Stimulated activated CD4-positive, alpha-beta T cell treated with anti-CD3 and anti-CD28 coated beads, Interleukin-12 subunit alpha, Interleukin-12 subunit beta, amount 100 ng/mL, for 48 hours (primary cell): ENCODE data around the gene COQ6.
"Not testable (repeated sequence)": the region's sequence is repeated elsewhere in the genome, so short reads cannot be mapped to it uniquely, and the experiment has no call there.

Experiments used
- DNase-seq, 3 donors: peaks; one replicate each; pipeline ENCODE4 v3.0.0-alpha.2; 2020; ENCODE audit warnings: low read depth in 2 of 3, low spot score in 1 of 3

COQ6 gene

GRCh38 chr14:73977896-73978295 is 27.8 kb downstream of the COQ6 start:
- DNase-seq = no peak

DNA sequence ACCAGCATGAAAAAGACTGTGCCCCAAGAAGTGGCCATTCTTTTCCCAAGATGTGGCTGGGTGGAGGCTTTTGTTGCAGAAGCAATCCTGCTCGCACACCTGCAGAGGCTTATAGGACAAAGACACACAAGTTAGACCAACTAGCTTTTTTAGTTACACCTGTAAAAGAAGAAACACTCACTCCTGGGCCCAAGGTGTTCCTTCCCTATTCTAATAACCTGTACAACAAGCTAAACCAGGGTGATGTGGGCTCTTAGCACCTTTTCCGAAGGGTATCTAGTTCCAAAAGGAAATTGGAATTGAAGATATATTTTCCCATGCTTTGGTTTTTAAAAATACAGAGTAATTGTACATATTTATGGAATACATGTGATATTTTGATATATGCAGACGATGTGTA is 38.0 kb downstream of the COQ6 start:
- no peak for DNase-seq

DNA sequence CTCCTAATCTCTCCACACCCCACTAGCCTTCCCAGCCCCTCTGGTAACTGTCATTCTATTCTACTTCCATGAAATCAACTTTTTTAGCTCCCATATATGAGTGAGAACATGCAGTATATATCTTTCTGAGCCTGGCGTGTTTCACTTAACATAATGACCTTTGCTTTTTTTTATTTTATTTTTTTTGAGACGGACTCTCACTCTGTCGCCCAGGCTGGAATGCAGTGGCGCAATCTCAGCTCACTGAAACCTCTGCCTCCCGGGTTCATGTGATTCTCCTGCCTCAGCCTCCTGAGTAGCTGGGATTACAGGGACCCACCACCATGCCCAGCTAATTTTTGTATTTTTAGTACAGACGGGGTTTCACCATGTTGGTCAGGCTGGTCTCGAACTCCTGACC is 38.6 kb downstream of the COQ6 start:
- DNase-seq = not testable (repeated sequence)

DNA sequence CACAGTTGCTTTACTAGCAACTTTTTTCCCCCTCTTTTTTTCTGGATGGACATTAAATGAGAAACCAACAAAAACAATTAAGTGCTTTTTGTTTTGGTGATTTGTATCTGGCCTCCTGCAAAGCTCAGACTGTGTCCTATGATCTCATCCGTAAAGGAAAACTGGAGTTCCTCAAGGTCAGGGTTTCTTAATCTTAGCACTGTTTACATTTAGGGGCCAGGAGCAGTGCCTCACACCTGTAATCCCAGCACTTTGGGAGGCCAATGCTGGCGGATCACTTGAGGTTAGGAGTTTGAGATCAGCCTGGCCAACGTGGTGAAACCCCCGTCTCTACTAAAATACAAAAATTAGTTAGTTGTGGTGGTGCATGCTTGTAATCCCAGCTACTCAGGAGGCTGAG is 41.0 kb downstream of the COQ6 start:
- no peak for DNase-seq

DNA sequence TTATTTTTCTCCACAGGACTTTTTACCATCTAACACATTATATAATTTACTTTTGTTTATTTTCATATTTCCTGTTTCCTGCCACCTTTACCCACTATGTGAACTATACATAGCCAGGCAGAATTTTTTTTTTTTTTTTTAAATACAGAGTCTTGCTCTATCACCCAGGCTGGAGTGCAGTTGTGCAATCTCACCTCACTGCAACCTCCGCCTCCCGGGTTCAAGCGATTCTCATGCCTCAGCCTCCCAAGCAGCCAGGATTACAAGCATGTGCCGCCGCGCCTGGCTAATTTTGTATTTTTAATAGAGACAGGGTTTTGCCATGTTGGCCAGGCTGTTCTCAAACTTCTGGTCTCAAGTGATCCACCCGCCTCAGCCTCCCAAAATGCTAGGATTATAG is 44.8 kb downstream of the COQ6 start:
- not testable (repeated sequence) for DNase-seq

DNA sequence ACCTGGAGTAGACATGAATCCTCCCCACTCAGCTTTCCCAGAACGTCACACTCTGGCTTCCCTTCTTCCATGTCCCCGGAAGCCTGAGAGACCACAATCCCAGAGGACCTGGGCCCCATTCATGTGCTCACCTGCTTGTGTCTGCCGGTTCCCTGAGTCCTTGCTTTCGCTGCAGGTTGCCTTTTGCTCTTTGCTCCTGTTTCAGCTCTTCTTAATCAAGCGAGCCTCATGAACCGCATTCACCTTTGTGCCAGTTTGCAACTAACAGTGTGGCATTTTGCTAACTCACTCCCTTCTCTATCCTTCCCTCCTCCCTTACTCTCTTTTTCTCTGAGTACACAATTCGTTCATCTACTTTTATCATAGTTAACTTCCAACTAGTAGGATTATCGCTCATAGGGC is 45.9 kb downstream of the COQ6 start:
- DNase-seq = no peak

DNA sequence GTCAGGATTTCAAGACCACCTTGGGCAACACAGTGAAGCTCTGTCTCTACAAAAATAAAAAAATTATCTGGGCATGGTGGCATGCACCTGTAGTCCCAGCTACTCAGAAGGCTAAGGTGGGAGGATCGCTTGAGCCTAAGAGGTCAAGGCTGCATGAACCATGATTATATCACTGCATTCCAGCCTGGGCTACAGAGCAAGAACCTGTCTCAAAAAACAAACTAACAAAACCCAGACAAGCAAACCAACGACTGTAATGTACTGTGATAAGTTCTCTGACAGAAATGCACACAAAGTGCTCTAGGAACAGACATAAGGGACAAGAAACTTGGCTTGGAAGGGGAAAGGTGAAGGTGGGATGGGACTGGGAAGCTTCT is 46.6 kb downstream of the COQ6 start:
- DNase-seq = no peak

GRCh38 chr14:73997108-73997943 is 47.2 kb downstream of the COQ6 start:
- no peak for DNase-seq

GRCh38 chr14:73997944-73998447 is 47.9 kb downstream of the COQ6 start:
- DNase-seq = no peak

DNA sequence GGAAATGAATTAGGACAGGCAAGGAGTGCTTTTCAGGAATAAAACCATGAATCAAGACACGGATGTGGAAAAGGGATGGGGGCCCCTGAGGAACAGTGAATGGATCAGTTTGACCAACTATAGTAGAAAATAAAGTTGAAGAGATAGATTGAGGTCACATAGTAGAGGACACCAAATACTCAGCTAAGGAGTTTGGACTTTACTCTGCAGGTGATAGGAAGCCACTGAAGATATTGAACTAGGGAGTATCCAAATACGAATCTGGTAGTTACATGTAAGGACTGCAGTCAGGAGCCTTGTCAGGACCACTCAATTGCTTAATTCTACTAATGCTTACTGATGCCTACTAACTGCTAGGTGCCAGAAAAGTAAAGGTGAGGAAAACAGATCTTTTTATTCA is 48.6 kb downstream of the COQ6 start:
- no peak for DNase-seq

- not testable (repeated sequence) for DNase-seq
Measured at GRCh38 chr14:74005664-74006063, 55.6 kb downstream of the COQ6 start.

DNA sequence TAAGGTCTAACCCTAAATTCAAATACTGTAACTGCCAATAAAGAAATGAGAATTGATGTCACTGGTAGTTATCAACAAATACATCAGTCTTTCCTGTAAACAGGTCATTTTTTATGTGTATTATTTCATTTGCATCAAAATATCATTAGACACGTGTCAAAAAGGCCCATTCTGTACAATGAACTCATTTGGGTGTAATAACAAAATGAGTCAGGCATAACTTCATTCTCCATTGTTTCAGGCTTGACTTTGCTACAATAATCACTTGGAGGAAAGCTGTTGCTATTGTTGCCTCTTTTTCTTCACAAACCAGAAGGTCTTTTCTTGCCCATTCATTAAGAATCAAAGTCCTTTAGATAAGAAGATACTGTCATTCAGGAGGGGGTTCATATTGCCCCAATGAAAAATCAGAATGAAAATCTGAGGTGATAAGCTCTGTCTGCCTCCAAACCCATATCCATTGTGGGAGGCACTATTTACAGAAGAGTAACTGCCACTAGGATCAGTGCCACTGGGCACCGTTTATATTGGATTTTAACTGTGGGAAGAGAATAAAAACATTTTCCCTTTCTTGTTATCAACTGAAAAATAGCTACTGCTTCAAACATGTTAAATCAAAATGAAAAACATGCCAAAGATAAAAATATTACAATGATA is 58.9 kb downstream of the COQ6 start:
- no peak for DNase-seq
